ENCODE measurements around the gene L3MBTL4. TPM values are rescaled to one million over a fixed set of nuclear protein-coding genes. Genes with fewer than 3 reads are reported as not detected.

The L3MBTL4 gene
- total RNA-seq, 1 experiment from 2014 or later: not detected

DNA sequence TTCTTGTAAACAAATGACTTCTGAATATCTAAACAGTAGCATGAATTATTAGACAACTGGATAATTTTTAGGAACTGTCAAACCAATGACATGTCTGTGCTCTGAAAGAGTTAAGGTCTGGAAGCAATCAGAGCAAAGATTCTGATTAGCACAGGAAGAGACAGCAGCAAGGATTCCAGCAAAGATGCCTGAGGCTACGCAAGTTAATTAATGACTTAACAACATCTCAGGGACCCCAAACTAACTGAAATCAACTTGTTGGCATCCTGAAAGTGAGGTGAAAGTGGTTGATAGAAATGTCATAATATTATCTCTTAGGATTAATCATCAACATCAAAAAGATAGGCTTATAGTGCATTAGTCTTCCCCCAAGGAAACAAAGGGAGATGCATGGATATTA lies 396.0 kb downstream of the L3MBTL4 start:
- peaks cover 66% of the 10 kb centered on the region for H3K27me3 ChIP-seq (ENCODE audit: insufficient read depth, low read depth)
- H3K9me2 ChIP-seq (ENCODE audit: insufficient read depth): no peaks in the 10 kb centered on the region
- no peak for DNase-seq
- intact Hi-C loops (cut with micrococcal nuclease; ENCODE audit: unreplicated experiment): no loop called here
- no TSS peak for BruUV-seq (replicated peaks)
- TF ChIP-seq, protein P1, sequence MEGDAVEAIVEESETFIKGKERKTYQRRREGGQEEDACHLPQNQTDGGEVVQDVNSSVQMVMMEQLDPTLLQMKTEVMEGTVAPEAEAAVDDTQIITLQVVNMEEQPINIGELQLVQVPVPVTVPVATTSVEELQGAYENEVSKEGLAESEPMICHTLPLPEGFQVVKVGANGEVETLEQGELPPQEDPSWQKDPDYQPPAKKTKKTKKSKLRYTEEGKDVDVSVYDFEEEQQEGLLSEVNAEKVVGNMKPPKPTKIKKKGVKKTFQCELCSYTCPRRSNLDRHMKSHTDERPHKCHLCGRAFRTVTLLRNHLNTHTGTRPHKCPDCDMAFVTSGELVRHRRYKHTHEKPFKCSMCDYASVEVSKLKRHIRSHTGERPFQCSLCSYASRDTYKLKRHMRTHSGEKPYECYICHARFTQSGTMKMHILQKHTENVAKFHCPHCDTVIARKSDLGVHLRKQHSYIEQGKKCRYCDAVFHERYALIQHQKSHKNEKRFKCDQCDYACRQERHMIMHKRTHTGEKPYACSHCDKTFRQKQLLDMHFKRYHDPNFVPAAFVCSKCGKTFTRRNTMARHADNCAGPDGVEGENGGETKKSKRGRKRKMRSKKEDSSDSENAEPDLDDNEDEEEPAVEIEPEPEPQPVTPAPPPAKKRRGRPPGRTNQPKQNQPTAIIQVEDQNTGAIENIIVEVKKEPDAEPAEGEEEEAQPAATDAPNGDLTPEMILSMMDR (conservative IDR thresholded peaks at IDR 0.05): no peak
- no peak for TF ChIP-seq EZH2 (IDR thresholded peaks at IDR 0.05; ENCODE audit: low read depth)
- no peak overlapping the region for H3K27ac ChIP-seq
- H3K79me2 ChIP-seq (ENCODE audit: low read depth): no peaks in the 10 kb centered on the region
- H3F3A ChIP-seq (ENCODE audit: insufficient read depth, low read depth): no peaks in the 10 kb centered on the region
- H2AFZ ChIP-seq: no peak overlapping the region
- CTCF ChIA-PET: interaction anchor here (0.5 kb wide), 1 partner anchor 814 kb away, joined by 4 read pairs; no protein-coding TSS in a partner anchor
- H3K36me3 ChIP-seq (ENCODE audit: low read depth): no peaks in the 10 kb centered on the region
- no peak overlapping the region for H3K4me2 ChIP-seq
- no peak overlapping the region for H3K4me3 ChIP-seq
- POLR2A ChIA-PET (ENCODE audit: unreplicated experiment): no interaction called here
- no peaks in the 10 kb centered on the region; the same call in 1 of the 2 replicates for H4K20me1 ChIP-seq (ENCODE audit: insufficient read depth)
- no peaks in the 10 kb centered on the region for H3K9me3 ChIP-seq (ENCODE audit: insufficient read depth, low read depth)
- no peaks in the 10 kb centered on the region for H3K4me1 ChIP-seq (replicated peaks; ENCODE audit: insufficient read depth)

- Histone ChIP-seq H3K9me3 (ENCODE audit: insufficient read depth, low read depth) (no peaks in the 10 kb centered on the region), H3K4me1 (replicated peaks; ENCODE audit: insufficient read depth) (no peaks in the 10 kb centered on the region), H3K4me3 (no peak overlapping the region), H2AFZ (no peak overlapping the region), H3K9me2 (ENCODE audit: insufficient read depth) (no peaks in the 10 kb centered on the region), H3K4me2 (no peak overlapping the region), H3F3A (ENCODE audit: insufficient read depth, low read depth) (no peaks in the 10 kb centered on the region), H4K20me1 (ENCODE audit: insufficient read depth) (no peaks in the 10 kb centered on the region; the same call in 1 of the 2 replicates), H3K79me2 (ENCODE audit: low read depth) (no peaks in the 10 kb centered on the region), H3K27ac (no peak overlapping the region), H3K27me3 (ENCODE audit: insufficient read depth, low read depth) (peaks cover 54% of the 10 kb centered on the region), H3K36me3 (ENCODE audit: low read depth) (no peaks in the 10 kb centered on the region)
- intact Hi-C loops (cut with micrococcal nuclease; ENCODE audit: unreplicated experiment): no loop called here
- POLR2A ChIA-PET (ENCODE audit: unreplicated experiment): no interaction called here
- CTCF ChIA-PET: no interaction called here
- no TSS peak for BruUV-seq (replicated peaks)
- DNase-seq: no peak
- no peak for TF ChIP-seq EZH2 (IDR thresholded peaks at IDR 0.05; ENCODE audit: low read depth)
- TF ChIP-seq, protein P1 (conservative IDR thresholded peaks at IDR 0.05): no peak
These were observed 397.5 kb downstream of the L3MBTL4 start for GRCh38 chr18:6017171-6017570.

- Histone ChIP-seq H3K4me1 (replicated peaks; ENCODE audit: insufficient read depth) (no peaks in the 10 kb centered on the region), H3K9me2 (ENCODE audit: insufficient read depth) (no peaks in the 10 kb centered on the region), H3K36me3 (ENCODE audit: low read depth) (no peaks in the 10 kb centered on the region), H3K27ac (no peak overlapping the region), H3K27me3 (ENCODE audit: insufficient read depth, low read depth) (peaks cover 48% of the 10 kb centered on the region), H4K20me1 (ENCODE audit: insufficient read depth) (no peaks in the 10 kb centered on the region; the same call in 1 of the 2 replicates), H3K79me2 (ENCODE audit: low read depth) (no peaks in the 10 kb centered on the region), H3K4me2 (no peak overlapping the region), H3K4me3 (no peak overlapping the region), H3F3A (ENCODE audit: insufficient read depth, low read depth) (no peaks in the 10 kb centered on the region), H3K9me3 (ENCODE audit: insufficient read depth, low read depth) (no peaks in the 10 kb centered on the region), H2AFZ (no peak overlapping the region)
- POLR2A ChIA-PET (ENCODE audit: unreplicated experiment): no interaction called here
- intact Hi-C loops (cut with micrococcal nuclease; ENCODE audit: unreplicated experiment): no loop called here
- TF ChIP-seq, protein P1 (conservative IDR thresholded peaks at IDR 0.05): no peak
- no peak for TF ChIP-seq EZH2 (IDR thresholded peaks at IDR 0.05; ENCODE audit: low read depth)
- CTCF ChIA-PET: no interaction called here
- no TSS peak for BruUV-seq (replicated peaks)
- no peak for DNase-seq
These were observed 399.3 kb downstream of the L3MBTL4 start for GRCh38 chr18:6015364-6015763.
